ENCODE results near the gene PLCD4.

GRCh38 chr2:218578272-218578877 lies 29.3 kb upstream of the PLCD4 start:
- TF ChIP-seq, protein P1, sequence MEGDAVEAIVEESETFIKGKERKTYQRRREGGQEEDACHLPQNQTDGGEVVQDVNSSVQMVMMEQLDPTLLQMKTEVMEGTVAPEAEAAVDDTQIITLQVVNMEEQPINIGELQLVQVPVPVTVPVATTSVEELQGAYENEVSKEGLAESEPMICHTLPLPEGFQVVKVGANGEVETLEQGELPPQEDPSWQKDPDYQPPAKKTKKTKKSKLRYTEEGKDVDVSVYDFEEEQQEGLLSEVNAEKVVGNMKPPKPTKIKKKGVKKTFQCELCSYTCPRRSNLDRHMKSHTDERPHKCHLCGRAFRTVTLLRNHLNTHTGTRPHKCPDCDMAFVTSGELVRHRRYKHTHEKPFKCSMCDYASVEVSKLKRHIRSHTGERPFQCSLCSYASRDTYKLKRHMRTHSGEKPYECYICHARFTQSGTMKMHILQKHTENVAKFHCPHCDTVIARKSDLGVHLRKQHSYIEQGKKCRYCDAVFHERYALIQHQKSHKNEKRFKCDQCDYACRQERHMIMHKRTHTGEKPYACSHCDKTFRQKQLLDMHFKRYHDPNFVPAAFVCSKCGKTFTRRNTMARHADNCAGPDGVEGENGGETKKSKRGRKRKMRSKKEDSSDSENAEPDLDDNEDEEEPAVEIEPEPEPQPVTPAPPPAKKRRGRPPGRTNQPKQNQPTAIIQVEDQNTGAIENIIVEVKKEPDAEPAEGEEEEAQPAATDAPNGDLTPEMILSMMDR (IDR thresholded peaks at IDR 0.05; ENCODE audit: poor library complexity) = no peak
- no peak for TF ChIP-seq EZH2 (IDR thresholded peaks at IDR 0.05; ENCODE audit: borderline replicate concordance)
